ENCODE measurements around the gene CD2.

GRCh38 chr1:116762781-116763115 is 8.5 kb downstream of the CD2 start:
- TF ChIP-seq POLR2A (IDR thresholded peaks at IDR 0.05) (no peak), CTCF (IDR thresholded peaks at IDR 0.05) (no peak)
